NCI-H146 treated with DMSO at 0.1 percent for 48 hours (cell line): ENCODE results near the gene OCA2.
A peak's percentile ranks its signal among the peaks of the same experiment; 100 is the strongest.

ENCODE experiments used
- DNase-seq: peaks from one replicate; lab custom pipeline; 2025; ENCODE audit not compliant: unreplicated experiment; lab: John Stamatoyannopoulos, UW

OCA2 gene

GRCh38 chr15:27826411-27826810, 272.7 kb downstream of the OCA2 start:
- no peak for DNase-seq

DNA sequence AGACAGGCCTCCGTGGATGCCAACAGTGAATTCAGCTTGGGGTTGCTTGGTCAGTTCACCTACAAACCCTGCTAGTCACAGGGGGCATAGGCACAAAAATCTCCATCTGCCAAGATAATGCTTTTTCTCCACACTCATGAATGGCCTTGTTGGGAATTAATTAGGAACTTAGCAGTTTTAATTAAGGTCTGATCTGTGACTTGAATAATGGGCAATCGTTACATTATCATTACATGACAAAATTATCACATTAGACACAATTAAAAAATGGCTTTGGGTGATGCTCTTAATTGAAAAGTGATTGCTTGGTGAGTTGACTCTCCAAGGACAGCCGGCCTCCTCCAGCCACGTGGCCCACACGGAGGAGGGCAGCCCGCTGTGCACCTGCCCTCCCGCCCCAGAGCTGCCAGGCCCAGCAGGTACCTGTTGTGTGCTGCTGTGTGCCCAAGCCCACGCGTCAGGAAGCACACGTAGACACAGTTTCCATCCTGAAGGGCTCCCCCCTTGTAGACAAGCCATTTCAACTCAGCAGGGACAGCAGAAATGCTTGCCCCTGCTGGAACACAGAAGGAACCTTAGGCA, 274.2 kb downstream of the OCA2 start:
- DNase-seq = no peak

GRCh38 chr15:27821273-27821672, 277.8 kb downstream of the OCA2 start:
- DNase-seq = no peak

DNA sequence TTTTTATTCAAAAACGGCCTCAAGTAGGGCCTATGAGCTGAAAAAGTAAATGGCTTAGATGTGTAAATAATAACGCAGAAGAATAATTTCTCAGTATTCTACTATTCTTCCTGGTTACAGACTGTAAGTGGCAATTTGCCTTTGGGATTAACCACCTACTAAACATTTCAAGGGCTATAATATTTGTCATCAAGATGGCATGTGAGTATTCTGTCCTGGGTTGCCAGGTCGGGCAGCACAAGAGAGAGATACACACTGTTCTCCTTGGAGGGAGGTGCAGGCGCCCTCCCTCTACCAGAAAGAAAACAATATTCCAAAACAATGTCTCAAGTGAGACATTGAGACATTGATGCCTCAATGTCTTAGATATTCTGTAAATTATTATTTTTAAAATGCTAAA, 278.4 kb downstream of the OCA2 start:
- DNase-seq = no peak

- DNase-seq = no peak
Observed at GRCh38 chr15:27820232-27820631, 278.9 kb downstream of the OCA2 start.

DNA sequence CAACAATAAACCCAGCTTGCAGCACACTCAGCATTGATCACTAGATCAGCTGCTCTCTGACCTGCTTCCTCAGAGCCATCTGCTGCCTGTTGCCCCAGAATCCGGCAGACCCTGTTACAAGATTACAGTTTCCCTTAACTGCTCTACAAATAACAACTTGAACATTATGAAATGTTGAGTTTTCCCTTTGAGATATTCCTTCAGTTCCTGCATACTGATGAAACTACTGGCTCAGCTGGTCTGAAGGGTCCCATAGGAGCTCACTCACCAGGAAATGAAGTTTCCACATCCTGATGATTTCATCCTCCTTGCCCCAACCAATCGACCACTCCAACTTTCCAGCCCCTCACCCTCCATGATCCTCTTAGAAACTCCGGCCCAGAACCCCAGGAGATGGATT, 281.9 kb downstream of the OCA2 start:
- no peak for DNase-seq

DNA sequence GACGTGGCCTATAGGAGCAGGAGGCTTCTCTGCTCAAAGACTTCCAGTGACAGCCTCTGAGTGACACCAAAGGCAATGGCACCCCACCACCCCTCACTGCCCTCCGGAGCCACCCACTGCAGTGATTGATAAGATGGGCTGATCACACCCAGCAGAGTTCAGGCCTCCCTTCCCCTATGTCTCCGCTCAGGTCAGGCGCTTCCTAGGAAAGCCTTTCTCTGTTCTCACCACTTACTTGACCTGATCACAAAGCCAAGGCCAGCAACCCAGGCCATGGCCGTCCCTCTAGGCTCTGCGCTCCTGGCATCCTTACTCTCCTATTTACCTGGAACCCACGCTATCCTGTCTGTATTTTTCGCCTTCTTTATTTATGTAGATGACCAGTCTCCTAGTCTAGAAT, 282.3 kb downstream of the OCA2 start:
- DNase-seq = no peak

DNA sequence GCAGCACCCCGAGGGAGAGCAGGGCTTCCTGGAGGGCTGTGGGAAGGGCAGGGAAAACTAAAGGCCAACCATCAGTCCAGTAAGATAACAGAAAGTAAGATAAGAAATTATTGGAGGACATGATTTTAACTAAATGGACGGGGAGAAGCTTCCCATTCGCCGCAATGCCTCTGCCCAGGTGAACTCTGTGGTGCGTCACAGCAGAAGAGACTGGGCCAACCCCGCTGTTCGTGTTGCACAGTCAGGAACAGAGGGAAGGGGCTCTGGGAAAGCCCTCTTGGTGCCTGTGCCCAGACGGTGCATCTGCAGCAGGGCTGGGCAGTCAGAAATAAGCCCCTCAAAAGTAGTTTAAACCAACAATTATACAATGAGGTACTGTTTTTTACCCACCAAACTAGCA, 284.1 kb downstream of the OCA2 start:
- no peak for DNase-seq

GRCh38 chr15:27813139-27813538, 286.0 kb downstream of the OCA2 start:
- no peak for DNase-seq

DNA sequence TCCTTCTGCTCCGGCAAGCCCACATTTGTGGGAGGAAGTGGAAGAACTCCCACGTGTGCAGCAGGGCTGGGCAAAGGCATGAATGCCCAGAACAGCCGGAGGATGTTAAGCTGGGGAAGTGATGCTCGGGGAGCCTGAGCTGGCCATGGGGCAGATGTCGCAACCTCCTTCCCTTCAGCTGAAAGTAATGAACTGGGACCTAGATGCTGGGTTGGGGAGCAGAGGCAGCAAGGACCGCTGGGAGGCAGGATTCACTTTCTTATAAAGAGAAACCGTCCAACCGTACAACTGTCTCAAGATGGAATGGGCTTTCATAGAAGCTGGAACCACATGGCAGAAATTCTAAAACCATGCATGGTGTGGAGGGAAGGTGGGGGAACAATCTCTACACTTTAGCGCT, 290.9 kb downstream of the OCA2 start:
- DNase-seq = no peak

DNA sequence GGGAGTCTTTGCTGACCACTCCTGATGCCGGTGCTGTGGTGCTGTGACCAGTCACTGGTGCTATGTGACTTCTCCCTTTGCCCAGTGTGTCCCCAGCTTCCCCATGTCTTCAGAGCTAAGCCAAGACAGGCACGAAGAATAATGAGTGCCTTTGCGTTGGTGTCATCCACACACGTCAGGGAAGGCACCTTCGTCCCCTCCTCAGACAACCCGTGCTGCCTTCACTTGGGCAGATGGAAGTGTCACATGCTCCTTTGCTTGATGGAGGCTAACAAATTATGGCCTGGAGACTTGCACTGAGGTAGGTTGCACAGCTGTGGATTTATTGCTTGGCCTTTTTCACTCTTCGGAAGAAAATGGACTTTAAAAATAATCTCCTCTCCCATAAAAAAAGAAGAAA, 291.8 kb downstream of the OCA2 start:
- no peak for DNase-seq

DNA sequence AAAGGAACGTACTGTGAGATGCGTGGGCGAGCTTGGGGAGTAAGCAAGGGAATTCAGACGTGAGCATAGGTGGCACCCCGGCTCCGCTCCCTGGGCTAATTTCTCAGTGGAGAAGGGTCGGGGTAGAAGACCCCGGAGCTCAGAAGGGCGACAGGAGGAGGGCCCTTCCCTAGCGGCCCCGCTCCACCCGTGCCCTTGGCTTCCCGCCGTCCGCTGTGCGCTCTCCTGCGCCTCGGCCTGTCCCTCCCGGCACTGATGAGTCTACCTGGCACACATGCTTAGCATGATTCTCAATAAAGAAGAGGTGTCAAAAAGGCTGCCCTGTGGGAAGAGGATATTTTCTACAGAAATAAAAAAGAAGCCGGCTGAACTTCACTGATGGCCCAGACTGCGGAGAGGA, 292.7 kb downstream of the OCA2 start:
- DNase-seq = no peak

DNA sequence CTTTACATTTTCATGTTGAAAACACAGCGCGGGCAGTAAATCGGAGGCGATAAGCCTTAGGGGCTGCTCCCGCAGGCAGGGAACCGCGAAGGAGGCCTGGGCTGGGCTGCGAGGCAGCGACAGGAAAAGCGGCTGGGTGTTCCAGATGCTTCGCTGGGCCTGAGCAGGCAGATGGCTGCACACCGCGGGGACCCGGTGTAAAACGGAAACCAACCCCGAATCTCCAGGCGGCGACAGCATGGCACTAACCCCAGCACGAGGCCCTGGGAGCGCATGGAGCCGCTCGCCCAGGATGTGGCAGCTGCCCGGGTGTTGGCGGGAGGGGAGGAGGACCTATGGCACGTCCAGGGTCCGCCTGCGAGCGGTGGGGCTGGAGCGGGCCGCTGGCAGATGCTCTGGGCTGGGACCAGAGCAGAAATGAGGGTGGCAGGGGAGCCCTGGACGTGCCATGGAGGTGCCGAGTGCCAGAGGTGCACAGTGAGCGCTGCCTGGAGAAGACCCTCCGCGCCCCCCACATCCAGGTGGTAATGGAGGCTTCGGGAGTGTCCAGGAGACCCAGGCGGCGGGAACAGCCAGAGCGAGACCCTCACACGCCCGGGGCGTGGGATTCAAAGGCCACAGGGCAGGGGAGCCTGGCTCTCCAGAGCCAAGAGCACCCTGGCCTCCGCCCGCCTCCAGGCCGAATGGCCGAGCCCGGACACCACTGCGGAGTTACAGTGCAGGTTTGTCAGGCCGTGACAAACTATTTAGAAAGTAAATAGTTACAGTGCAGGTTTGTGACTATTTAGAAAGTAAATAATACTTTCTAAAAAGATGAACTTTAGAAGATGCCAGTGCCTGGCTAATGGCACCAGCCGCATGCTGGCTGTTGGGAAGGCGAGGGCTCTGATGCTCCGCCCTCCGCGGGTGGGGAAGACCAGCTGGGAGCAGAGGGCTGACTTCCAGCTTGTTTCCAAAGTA, 293.6 kb downstream of the OCA2 start:
- no peak for DNase-seq

GRCh38 chr15:27804569-27805260, 294.4 kb downstream of the OCA2 start:
- no peak for DNase-seq

DNA sequence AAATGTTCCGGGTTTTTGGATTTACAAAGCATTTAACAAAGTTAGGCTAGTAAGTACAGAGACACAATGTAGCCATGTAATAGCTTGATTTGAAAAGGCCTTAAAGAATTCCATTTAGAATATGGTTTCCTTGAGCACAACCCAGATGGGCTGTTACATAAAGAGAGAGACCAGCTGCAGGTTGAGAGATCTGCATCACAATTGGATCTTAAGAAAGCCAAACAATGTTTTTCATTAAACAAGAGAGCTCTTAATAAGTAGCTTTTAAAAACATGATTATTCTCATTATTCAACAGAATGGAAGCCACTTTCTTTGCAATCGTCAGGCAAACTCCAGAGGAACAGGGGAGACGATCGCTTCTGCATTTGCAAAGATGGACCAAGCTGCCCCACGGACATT, 300.3 kb downstream of the OCA2 start:
- DNase-seq = no peak

GRCh38 chr15:27797765-27798164, 301.4 kb downstream of the OCA2 start:
- DNase-seq = no peak

DNA sequence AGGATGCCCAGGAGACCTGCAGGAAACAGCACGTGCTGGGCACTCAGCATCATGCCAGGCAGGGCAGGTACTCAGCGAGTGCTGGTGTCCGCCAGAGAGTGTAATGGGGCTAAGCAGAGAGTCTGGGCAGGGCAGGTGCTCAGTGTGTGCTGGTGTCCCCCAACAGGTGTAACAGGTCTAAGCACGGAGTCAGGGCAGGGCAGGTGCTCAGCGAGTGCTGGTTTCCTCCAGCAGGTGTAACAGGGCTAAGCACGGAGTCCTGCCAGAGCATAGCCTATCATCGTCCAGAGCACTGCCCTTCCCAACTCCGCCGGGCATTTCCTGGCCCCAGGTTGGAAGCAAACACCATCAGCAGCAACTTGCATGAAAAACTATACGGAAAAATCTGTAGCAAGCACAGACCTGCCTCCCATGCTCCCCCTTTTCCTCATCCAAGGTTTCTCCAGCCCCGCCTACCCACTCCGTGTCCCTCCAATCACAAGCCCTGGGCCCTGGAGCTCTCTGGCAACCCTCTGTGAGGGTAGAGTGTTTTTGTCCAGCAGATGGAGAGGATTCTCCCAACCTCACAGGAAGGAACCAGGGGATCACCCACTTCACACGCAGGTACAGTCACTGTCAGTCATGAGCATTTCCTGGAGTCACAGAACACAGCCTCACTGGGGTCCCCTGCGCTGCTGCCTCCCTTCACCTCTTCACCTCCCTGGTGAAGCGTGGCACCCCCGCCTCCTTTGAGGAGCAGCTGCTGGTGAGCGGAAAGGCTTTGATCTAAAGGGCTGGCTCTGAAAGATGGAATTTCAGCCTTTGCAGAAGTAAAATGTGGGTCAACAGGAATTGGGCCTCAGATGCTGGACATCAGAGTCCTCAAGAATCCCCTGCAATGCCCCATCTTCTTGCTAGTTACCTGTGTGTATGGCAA, 302.5 kb downstream of the OCA2 start:
- peak; percentile 37 for DNase-seq

DNA sequence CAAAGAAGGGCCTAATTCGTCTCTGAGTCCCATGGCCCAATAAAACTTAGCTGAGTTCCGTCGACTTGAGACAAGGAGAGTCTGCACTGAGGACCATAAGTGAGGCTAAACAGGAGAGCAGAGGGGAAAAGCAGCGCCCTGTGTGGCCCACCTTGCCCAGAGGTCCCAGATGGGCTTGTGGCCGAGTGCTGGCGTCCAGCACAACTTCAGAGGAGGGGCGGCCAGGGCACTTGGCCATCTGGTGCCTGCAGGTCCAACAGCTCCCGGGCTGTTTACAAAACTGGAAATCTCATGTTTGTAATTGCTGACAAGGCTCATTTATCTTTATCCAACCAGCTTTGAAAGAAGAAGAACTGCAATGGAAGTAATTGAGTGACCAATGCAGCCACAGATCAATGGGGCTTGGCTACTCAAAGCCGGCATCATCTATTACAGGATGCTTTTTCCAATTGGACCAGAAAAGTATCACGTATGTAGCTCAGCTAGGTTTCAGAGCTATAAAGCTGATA, 306.3 kb downstream of the OCA2 start:
- DNase-seq = no peak

DNA sequence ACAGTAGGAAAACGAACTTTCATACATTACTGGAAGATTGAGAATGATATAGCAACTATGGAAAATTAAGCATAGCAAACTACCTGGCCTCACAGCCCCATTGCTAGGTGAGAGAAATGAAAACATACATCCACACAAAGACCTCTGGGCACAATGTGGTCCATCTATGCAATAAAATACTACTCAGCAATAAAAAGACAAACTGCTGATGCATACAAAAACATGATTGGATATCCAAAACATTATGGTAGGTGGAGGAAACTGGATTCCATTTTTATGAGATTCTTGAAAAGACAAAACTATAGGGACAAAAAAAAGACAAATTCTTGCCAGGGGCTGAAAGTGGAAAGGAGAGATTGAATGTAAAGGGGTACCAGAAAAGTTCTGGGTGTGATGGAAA, 308.8 kb downstream of the OCA2 start:
- no peak for DNase-seq

- DNase-seq = no peak
Observed at GRCh38 chr15:27787931-27788330, 311.2 kb downstream of the OCA2 start.

- DNase-seq = no peak
Observed at GRCh38 chr15:27784107-27784506, 315.0 kb downstream of the OCA2 start.
